ENCODE results near the gene PLA2G2D.

PLA2G2D gene

GRCh38 chr1:20119347-20119746 is at the start of gene PLA2G2D:
PLA2G2D (minus strand) TSS chr1:20119536; CDS start chr1:20119498, 38 bp downstream.
- ATAC-seq: no peak
- H3K9me3 Mint-ChIP-seq: no peaks in the 10 kb centered on the region

GRCh38 chr1:20168564-20169491 is 49.5 kb upstream of the PLA2G2D start:
- Mint-ChIP-seq H3K4me1 (peaks cover 16% of the 10 kb centered on the region), H3K36me3 (no peaks in the 10 kb centered on the region), H3K4me3 (no peak overlapping the region), H3K9me3 (peaks cover 7% of the 10 kb centered on the region), H3K27ac (no peak overlapping the region)
- ATAC-seq (no peak), DNase-seq (ENCODE audit: low spot score in 2 of 2) (no peak)

More at GRCh38 chr1:20119347-20119746, at the start of gene PLA2G2D:
- no peak for DNase-seq (ENCODE audit: low spot score in 2 of 2)
- H3K27ac Mint-ChIP-seq: no peak within 1 kb of the TSS
- no peak within 1 kb of the TSS for H3K4me3 Mint-ChIP-seq
- H3K36me3 Mint-ChIP-seq: no peaks in the 10 kb centered on the region
- H3K4me1 Mint-ChIP-seq: peaks cover 7% of the 10 kb centered on the region

GRCh38 chr1:20167126-20167525 is 47.8 kb upstream of the PLA2G2D start:
- Mint-ChIP-seq H3K4me1 (peaks cover 10% of the 10 kb centered on the region), H3K9me3 (peaks cover 12% of the 10 kb centered on the region), H3K4me3 (no peak overlapping the region), H3K36me3 (no peaks in the 10 kb centered on the region), H3K27ac (no peak overlapping the region)
- DNase-seq (ENCODE audit: low spot score in 2 of 2) (no peak), ATAC-seq (no peak)

GRCh38 chr1:20166051-20166450 is 46.7 kb upstream of the PLA2G2D start:
- Mint-ChIP-seq H3K9me3 (peaks cover 16% of the 10 kb centered on the region), H3K36me3 (no peaks in the 10 kb centered on the region), H3K4me1 (peaks cover 2% of the 10 kb centered on the region), H3K27ac (no peak overlapping the region), H3K4me3 (no peak overlapping the region)
- ATAC-seq (no peak), DNase-seq (ENCODE audit: low spot score in 2 of 2) (no peak)

- DNase-seq (ENCODE audit: low spot score in 2 of 2) (no peak), ATAC-seq (no peak)
- H3K9me3 Mint-ChIP-seq: peaks cover 16% of the 10 kb centered on the region
- H3K27ac Mint-ChIP-seq: no peak overlapping the region
- H3K36me3 Mint-ChIP-seq: no peaks in the 10 kb centered on the region
- H3K4me1 Mint-ChIP-seq: no peaks in the 10 kb centered on the region
- no peak overlapping the region for H3K4me3 Mint-ChIP-seq
These were observed 46.2 kb upstream of the PLA2G2D start for GRCh38 chr1:20165522-20165951.

GRCh38 chr1:20164694-20165202 is 45.4 kb upstream of the PLA2G2D start:
- H3K36me3 Mint-ChIP-seq: no peaks in the 10 kb centered on the region
- peaks cover 18% of the 10 kb centered on the region for H3K9me3 Mint-ChIP-seq
- no peaks in the 10 kb centered on the region for H3K4me1 Mint-ChIP-seq
- DNase-seq (ENCODE audit: low spot score in 2 of 2) (no peak), ATAC-seq (no peak)
- H3K27ac Mint-ChIP-seq: no peak overlapping the region
- no peak overlapping the region for H3K4me3 Mint-ChIP-seq

- H3K4me3 Mint-ChIP-seq: no peak overlapping the region
- H3K9me3 Mint-ChIP-seq: peaks cover 17% of the 10 kb centered on the region
- DNase-seq (ENCODE audit: low spot score in 2 of 2) (no peak), ATAC-seq (no peak)
- H3K4me1 Mint-ChIP-seq: peaks cover under 1% of the 10 kb centered on the region
- no peaks in the 10 kb centered on the region for H3K36me3 Mint-ChIP-seq
- no peak overlapping the region for H3K27ac Mint-ChIP-seq
These were observed 40.7 kb upstream of the PLA2G2D start for GRCh38 chr1:20160034-20160433.

- Mint-ChIP-seq H3K4me1 (peaks cover 11% of the 10 kb centered on the region), H3K36me3 (no peaks in the 10 kb centered on the region), H3K4me3 (no peak overlapping the region), H3K27ac (no peak overlapping the region), H3K9me3 (peaks cover 14% of the 10 kb centered on the region)
- ATAC-seq: no peak
- DNase-seq (ENCODE audit: low spot score in 2 of 2): no peak
These were observed 39.2 kb upstream of the PLA2G2D start for GRCh38 chr1:20158358-20159070.

GRCh38 chr1:20154301-20154831 is 35.0 kb upstream of the PLA2G2D start:
- H3K4me1 Mint-ChIP-seq: peaks cover 20% of the 10 kb centered on the region
- no peaks in the 10 kb centered on the region for H3K36me3 Mint-ChIP-seq
- peak overlapping the region; percentile 6 for H3K4me3 Mint-ChIP-seq
- ATAC-seq (no peak), DNase-seq (ENCODE audit: low spot score in 2 of 2) (no peak)
- H3K9me3 Mint-ChIP-seq: peaks cover 3% of the 10 kb centered on the region
- H3K27ac Mint-ChIP-seq: peak overlapping the region; percentile 55

GRCh38 chr1:20153000-20153418 is 33.7 kb upstream of the PLA2G2D start:
- no peak overlapping the region for H3K4me3 Mint-ChIP-seq
- ATAC-seq: no peak
- no peaks in the 10 kb centered on the region for H3K9me3 Mint-ChIP-seq
- H3K27ac Mint-ChIP-seq: no peak overlapping the region
- H3K4me1 Mint-ChIP-seq: peaks cover 20% of the 10 kb centered on the region
- DNase-seq (ENCODE audit: low spot score in 2 of 2): no peak
- H3K36me3 Mint-ChIP-seq: no peaks in the 10 kb centered on the region

GRCh38 chr1:20152599-20152930 is 33.2 kb upstream of the PLA2G2D start:
- H3K9me3 Mint-ChIP-seq: no peaks in the 10 kb centered on the region
- no peak for DNase-seq (ENCODE audit: low spot score in 2 of 2)
- peak; percentile 22 for ATAC-seq
- no peaks in the 10 kb centered on the region for H3K36me3 Mint-ChIP-seq
- H3K4me1 Mint-ChIP-seq: peaks cover 20% of the 10 kb centered on the region
- H3K4me3 Mint-ChIP-seq: peak overlapping the region; percentile 72
- peak overlapping the region; percentile 81 for H3K27ac Mint-ChIP-seq

- Mint-ChIP-seq H3K4me3 (peak overlapping the region; percentile 72), H3K9me3 (no peaks in the 10 kb centered on the region), H3K4me1 (peaks cover 20% of the 10 kb centered on the region), H3K27ac (peak overlapping the region; percentile 81), H3K36me3 (no peaks in the 10 kb centered on the region)
- peak; percentile 85 for ATAC-seq
- peak; percentile 82 to 87 for DNase-seq (ENCODE audit: low spot score in 2 of 2)
These were observed 32.7 kb upstream of the PLA2G2D start for GRCh38 chr1:20151906-20152598.

- no peak for DNase-seq (ENCODE audit: low spot score in 2 of 2)
- H3K4me3 Mint-ChIP-seq: no peak overlapping the region
These were observed 31.6 kb upstream of the PLA2G2D start for GRCh38 chr1:20150969-20151368.

GRCh38 chr1:20150326-20150705 is 31.0 kb upstream of the PLA2G2D start:
- peaks cover 20% of the 10 kb centered on the region for H3K4me1 Mint-ChIP-seq
- no peak overlapping the region for H3K27ac Mint-ChIP-seq
- H3K4me3 Mint-ChIP-seq: no peak overlapping the region
- DNase-seq (ENCODE audit: low spot score in 2 of 2) (no peak), ATAC-seq (no peak)
- H3K9me3 Mint-ChIP-seq: no peaks in the 10 kb centered on the region
- H3K36me3 Mint-ChIP-seq: no peaks in the 10 kb centered on the region

More at GRCh38 chr1:20150969-20151368, 31.6 kb upstream of the PLA2G2D start:
- no peak for ATAC-seq
- peaks cover 20% of the 10 kb centered on the region for H3K4me1 Mint-ChIP-seq
- H3K27ac Mint-ChIP-seq: no peak overlapping the region
- no peaks in the 10 kb centered on the region for H3K36me3 Mint-ChIP-seq
- no peaks in the 10 kb centered on the region for H3K9me3 Mint-ChIP-seq

All from stimulated activated effector memory CD8-positive, alpha-beta T cell treated with anti-CD3 and anti-CD28 coated beads, Interleukin-12 subunit alpha, Interleukin-12 subunit beta, amount 100 ng/mL, for 72 hours (primary cell).